ENCODE measurements around the gene CHAT.
"Not testable (repeated sequence)": the region's sequence is repeated elsewhere in the genome, so short reads cannot be mapped to it uniquely, and the experiment has no call there.

Gene CHAT

GRCh38 chr10:49679480-49679893 lies 65.7 kb downstream of the CHAT start, which contains the start of gene C10orf53:
TSS of gene C10orf53 (plus strand) at chr10:49679651. CDS start at chr10:49679698, 47 bp downstream.
- DNase-seq (ENCODE audit: low read depth in 4 of 4, low spot score in 1 of 4): peak in 1 of 4 experiments; percentile 7

- DNase-seq (ENCODE audit: low read depth in 4 of 4, low spot score in 1 of 4): not testable (repeated sequence)
Measured at GRCh38 chr10:49682449-49682848, 68.6 kb downstream of the CHAT start.

GRCh38 chr10:49682879-49683278 lies 69.0 kb downstream of the CHAT start:
- DNase-seq (ENCODE audit: low read depth in 4 of 4, low spot score in 1 of 4): no peak

GRCh38 chr10:49686651-49687050 lies 72.8 kb downstream of the CHAT start:
- no peak for DNase-seq (ENCODE audit: low read depth in 4 of 4, low spot score in 1 of 4)

- no peak for DNase-seq (ENCODE audit: low read depth in 4 of 4, low spot score in 1 of 4)
Measured at GRCh38 chr10:49688261-49688846, 74.5 kb downstream of the CHAT start.

- DNase-seq (ENCODE audit: low read depth in 4 of 4, low spot score in 1 of 4): no peak
Measured at GRCh38 chr10:49688920-49689319, 75.1 kb downstream of the CHAT start.

GRCh38 chr10:49689882-49690510 lies 76.2 kb downstream of the CHAT start:
- no peak for DNase-seq (ENCODE audit: low read depth in 4 of 4, low spot score in 1 of 4)

GRCh38 chr10:49690698-49691356 lies 77.0 kb downstream of the CHAT start:
- DNase-seq (ENCODE audit: low read depth in 4 of 4, low spot score in 1 of 4): no peak

- DNase-seq (ENCODE audit: low read depth in 4 of 4, low spot score in 1 of 4): no peak
Measured at GRCh38 chr10:49691588-49691987, 77.8 kb downstream of the CHAT start.

- DNase-seq (ENCODE audit: low read depth in 4 of 4, low spot score in 1 of 4): no peak
Measured at GRCh38 chr10:49694466-49694865, 80.6 kb downstream of the CHAT start.

GRCh38 chr10:49696311-49696710 lies 82.5 kb downstream of the CHAT start:
- DNase-seq (ENCODE audit: low read depth in 4 of 4, low spot score in 1 of 4): no peak

GRCh38 chr10:49698679-49699078 lies 84.8 kb downstream of the CHAT start:
- DNase-seq (ENCODE audit: low read depth in 4 of 4, low spot score in 1 of 4): no peak

GRCh38 chr10:49700211-49700610 lies 86.4 kb downstream of the CHAT start:
- DNase-seq (ENCODE audit: low read depth in 4 of 4, low spot score in 1 of 4): no peak

GRCh38 chr10:49700997-49701396 lies 87.2 kb downstream of the CHAT start:
- DNase-seq (ENCODE audit: low read depth in 4 of 4, low spot score in 1 of 4): no peak

- no peak for DNase-seq (ENCODE audit: low read depth in 4 of 4, low spot score in 1 of 4)
Measured at GRCh38 chr10:49707585-49707984, 93.7 kb downstream of the CHAT start.

- DNase-seq (ENCODE audit: low read depth in 4 of 4, low spot score in 1 of 4): no peak
Measured at GRCh38 chr10:49709934-49710333, 96.1 kb downstream of the CHAT start.

GRCh38 chr10:49710966-49711365 lies 97.1 kb downstream of the CHAT start:
- DNase-seq (ENCODE audit: low read depth in 4 of 4, low spot score in 1 of 4): no peak

GRCh38 chr10:49711481-49711880 lies 97.6 kb downstream of the CHAT start:
- DNase-seq (ENCODE audit: low read depth in 4 of 4, low spot score in 1 of 4): no peak

GRCh38 chr10:49713266-49713665 lies 99.4 kb downstream of the CHAT start:
- no peak for DNase-seq (ENCODE audit: low read depth in 4 of 4, low spot score in 1 of 4)

Data from stimulated activated CD4-positive, alpha-beta T cell treated with anti-CD3 and anti-CD28 coated beads, Interleukin-1b, Interleukin-23, amount 100 ng/mL, for 24 hours (primary cell).